GM19240 (cell line): ENCODE data around the gene PTPN2.

Experiments
- DNase-seq: peaks from one replicate; pipeline ENCODE4 v3.0.0; 2011; ENCODE audit warnings: low spot score; ENCODE audit not compliant: insufficient read length

PTPN2 gene

DNA sequence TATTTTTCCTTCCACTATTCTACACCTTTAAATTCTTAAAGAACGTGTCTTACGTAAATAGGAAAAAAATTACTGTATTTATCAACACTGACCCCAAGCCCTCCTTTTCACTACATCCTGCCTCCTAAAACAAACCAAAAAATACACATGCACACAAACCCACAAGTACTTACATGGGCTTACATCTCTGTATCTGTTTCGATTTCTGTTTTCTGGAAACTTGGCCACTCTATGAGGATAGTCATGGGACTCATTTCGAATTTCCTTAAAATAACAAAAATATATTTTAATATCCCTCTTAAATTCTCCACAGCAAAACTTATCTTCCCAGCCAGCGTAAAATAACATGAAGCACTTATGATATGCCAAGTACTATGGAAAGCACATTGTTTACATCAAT, 25.0 kb downstream of the PTPN2 start:
- DNase-seq: no peak

- DNase-seq: no peak
These were observed 26.0 kb downstream of the PTPN2 start for GRCh38 chr18:12857991-12858544.

DNA sequence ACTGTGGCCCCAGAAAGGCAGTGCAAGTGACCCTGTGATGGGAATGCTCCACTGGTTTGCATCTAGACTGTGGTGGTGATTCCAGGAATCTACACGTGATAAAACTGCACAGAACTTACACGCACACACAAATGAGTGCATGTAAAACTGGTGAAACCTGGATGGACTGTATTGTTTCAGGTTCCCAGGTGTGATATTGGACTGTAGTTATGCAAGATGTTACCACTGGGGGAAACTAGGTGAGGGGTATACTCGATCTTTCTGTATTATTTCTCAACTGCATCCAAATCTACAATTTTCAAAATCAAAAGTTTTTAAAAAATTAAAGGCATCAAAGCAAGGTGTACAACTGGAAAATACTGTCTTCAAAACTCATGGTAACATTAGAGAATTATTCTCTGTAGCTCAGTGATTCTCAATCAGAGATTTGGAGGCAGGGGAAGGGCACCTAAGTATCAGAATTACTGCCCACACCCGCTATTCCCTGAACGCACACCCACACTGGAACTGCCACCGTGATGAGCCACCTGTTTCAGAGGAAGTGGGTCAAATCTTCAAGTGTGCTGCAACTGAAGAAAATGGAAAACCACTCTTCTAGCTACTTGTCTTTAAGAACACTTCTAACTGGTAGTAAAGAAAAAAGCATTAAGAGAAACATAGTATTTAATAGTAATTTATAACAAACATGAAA, 26.7 kb downstream of the PTPN2 start:
- DNase-seq: no peak

DNA sequence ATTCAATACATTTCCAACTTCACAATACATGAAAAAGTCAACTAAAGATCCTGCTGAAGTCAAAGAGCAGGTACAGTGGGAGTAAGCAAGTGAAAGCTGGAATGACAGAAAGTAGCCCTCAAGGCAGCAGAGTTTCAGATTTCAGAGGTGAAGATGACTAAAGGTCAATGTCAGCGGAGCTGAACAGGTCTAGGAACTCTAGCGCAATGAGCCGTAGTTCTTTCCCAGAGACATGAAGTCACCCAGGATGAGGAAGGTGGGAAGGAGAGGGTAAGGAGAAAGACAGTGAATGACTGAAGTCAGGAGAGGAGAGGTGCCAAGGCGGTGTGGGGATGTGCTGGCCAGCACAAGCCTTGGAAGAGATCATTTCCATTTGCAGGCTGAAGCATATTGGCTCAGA, 28.1 kb downstream of the PTPN2 start:
- no peak for DNase-seq

GRCh38 chr18:12852566-12853315, 31.3 kb downstream of the PTPN2 start:
- no peak for DNase-seq

- no peak for DNase-seq
These were observed 32.3 kb downstream of the PTPN2 start for GRCh38 chr18:12851716-12852115.

GRCh38 chr18:12849548-12849947, 34.5 kb downstream of the PTPN2 start:
- no peak for DNase-seq

- no peak for DNase-seq
These were observed 35.6 kb downstream of the PTPN2 start for GRCh38 chr18:12848405-12848804.

GRCh38 chr18:12844391-12844790, 39.6 kb downstream of the PTPN2 start:
- DNase-seq: no peak

- no peak for DNase-seq
These were observed 40.4 kb downstream of the PTPN2 start for GRCh38 chr18:12843420-12844350.

DNA sequence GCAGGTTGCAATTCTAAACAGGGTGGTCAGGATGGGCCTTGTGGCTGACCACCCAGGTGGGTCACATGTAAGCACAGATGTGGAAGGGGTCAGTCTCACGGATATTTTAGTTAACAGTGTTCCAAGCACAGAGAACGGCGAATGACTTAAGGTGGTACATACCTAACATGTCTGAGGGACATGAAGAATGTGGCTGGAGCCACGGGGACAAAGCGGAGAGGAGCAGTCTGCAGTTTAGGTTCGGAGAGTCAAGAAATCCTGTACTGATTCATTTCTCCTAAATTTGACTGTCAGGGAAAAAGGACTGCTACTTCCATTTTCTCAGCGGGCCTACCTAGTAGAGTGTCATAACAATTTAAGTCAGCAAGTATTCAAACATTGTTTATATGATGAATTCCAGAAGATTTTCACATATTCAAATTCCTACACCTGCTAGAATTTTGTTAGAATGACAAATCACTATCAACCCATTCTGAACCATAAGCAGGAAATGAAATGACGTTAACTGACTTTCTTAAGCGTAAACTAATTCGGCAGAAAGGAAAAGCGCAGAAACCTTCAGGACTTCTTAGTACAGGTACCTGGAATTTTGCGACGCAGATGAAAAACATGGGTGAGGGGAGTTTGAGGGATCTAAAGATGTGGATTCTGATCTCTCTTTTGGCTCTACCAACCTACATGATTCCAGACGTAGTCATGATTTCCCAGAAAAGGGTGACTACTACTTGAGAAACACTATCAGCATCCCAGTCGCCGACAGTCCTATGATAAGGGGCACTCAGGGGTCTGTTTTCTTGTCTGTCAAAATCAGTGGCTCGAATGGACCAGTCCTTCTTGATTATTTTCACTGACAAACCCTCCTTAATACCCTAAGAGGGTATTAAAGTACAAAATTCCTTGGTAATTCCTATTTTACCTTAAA, 41.3 kb downstream of the PTPN2 start:
- DNase-seq: no peak

DNA sequence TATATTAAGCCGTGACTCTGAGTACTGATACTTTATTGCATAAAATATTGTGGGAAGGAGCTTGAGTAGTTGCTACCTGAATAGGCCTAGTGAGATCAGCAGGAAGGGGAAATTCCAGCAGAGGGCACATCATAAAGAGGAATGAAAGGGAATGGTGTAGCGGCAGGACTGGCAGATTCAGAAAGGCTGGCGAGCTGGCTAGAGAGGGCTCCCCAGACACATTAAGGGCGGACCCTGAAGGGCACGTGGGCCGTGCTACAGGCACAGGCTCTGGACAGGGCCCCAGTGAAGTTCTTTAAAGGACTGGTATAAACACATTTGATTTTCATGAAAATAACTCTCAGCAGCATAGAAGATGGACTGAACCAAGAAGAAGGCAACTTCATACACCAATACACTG, 43.0 kb downstream of the PTPN2 start:
- DNase-seq: no peak

DNA sequence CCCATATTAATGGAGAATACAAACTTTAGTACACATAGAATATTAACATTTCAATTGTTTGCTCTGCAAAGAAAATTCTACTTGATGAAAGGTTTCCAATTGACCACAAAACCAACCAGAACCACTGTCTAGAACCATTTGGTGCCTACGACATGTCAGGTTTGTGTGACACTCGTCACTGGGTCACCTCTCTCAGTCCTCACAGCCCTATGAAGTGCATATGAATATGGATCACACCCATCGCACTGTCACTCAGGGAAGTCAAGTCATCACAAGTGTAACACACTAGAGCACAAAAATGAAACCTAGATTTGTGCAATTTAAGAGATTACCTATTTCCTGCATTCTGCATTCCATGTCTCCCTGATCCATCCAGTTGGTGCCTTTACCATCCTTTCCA, 43.7 kb downstream of the PTPN2 start:
- DNase-seq: no peak

GRCh38 chr18:12839526-12840196, 44.4 kb downstream of the PTPN2 start:
- peak; percentile 27 for DNase-seq

GRCh38 chr18:12839057-12839525, 44.9 kb downstream of the PTPN2 start:
- no peak for DNase-seq

- DNase-seq: no peak
These were observed 45.8 kb downstream of the PTPN2 start for GRCh38 chr18:12838178-12838634.

- DNase-seq: no peak
These were observed 46.3 kb downstream of the PTPN2 start for GRCh38 chr18:12837747-12838146.

- DNase-seq: no peak
These were observed 47.5 kb downstream of the PTPN2 start for GRCh38 chr18:12836551-12836950.

DNA sequence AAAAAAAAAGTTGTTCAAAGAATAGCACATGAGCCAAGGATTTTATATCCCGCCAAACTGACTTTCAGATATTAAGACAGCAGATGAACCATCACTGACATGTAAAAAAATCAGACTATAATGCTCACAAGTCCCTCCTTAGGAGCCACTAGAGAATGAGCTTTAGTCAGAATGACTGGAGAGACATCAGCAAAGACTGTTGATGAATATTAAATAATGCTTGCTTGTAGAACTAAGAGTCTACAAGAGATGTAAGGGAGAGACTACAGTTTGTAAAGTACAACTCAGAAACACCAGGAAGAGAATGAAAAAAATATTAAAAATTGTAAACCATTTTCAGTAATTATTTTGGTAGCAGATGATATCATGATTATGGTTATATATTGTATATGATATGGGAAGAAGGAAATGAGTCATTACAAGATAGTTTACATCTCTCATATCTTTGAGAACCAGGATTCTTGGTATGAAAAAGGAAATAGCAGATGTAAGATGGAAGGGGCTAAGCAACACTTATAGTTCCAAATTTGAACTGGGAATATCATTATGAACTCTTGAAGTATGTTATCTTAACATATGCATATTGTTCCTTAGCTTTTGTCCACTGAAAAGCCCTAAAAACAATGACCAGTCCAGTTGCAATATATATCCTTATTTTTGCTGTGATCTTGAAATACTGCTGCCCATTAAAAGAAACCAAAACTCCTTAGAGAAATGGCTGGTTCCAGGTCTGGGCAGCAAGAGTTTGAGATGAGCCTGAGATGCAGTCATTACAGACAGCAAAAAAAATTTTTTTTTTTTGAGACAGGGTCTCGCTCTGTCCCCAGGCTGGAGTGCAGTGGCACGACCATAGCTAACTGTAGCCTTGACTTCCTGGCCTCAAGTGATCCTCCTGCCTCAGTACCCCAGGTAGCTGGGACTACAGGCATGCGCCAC, 55.7 kb downstream of the PTPN2 start:
- DNase-seq: no peak
